HG03342 (cell line): ENCODE data around the gene VWA8.
"Not testable (repeated sequence)": the region's sequence is repeated elsewhere in the genome, so short reads cannot be mapped to it uniquely, and the experiment has no call there.

Source experiments
- ATAC-seq: cut with Tn5 transposase; IDR thresholded peaks from one replicate; pipeline ENCODE4 v1.9.1; 2021; ENCODE audit warnings: mild to moderate bottlenecking, moderate library complexity; ENCODE audit not compliant: unreplicated experiment

VWA8 gene

GRCh38 chr13:41859565-41859964 is 101.3 kb downstream of the VWA8 start:
- no peak for ATAC-seq

GRCh38 chr13:41858780-41859179 is 102.1 kb downstream of the VWA8 start:
- ATAC-seq, result no peak

- no peak for ATAC-seq
These were observed 106.2 kb downstream of the VWA8 start for GRCh38 chr13:41854758-41855157.

GRCh38 chr13:41851351-41851750 is 109.6 kb downstream of the VWA8 start:
- ATAC-seq, result no peak

- ATAC-seq, result no peak
These were observed 112.3 kb downstream of the VWA8 start for GRCh38 chr13:41848435-41849255.

- no peak for ATAC-seq
These were observed 113.7 kb downstream of the VWA8 start for GRCh38 chr13:41847216-41847615.

- ATAC-seq, result no peak
These were observed 118.8 kb downstream of the VWA8 start for GRCh38 chr13:41842036-41842620.

GRCh38 chr13:41837629-41838028 is 123.3 kb downstream of the VWA8 start:
- no peak for ATAC-seq

- no peak for ATAC-seq
These were observed 125.0 kb downstream of the VWA8 start for GRCh38 chr13:41835871-41836270.

- not testable (repeated sequence) for ATAC-seq
These were observed 126.2 kb downstream of the VWA8 start for GRCh38 chr13:41834697-41835096.

- no peak for ATAC-seq
These were observed 127.1 kb downstream of the VWA8 start for GRCh38 chr13:41833831-41834230.

- ATAC-seq, result no peak
These were observed 127.7 kb downstream of the VWA8 start for GRCh38 chr13:41833201-41833600.

- no peak for ATAC-seq
These were observed 133.2 kb downstream of the VWA8 start for GRCh38 chr13:41827507-41828213.

- ATAC-seq, result no peak
These were observed 135.2 kb downstream of the VWA8 start for GRCh38 chr13:41825691-41826090.

GRCh38 chr13:41823476-41823875 is 137.4 kb downstream of the VWA8 start:
- no peak for ATAC-seq

- no peak for ATAC-seq
These were observed 138.3 kb downstream of the VWA8 start for GRCh38 chr13:41822560-41822959.

- ATAC-seq, result no peak
These were observed 139.7 kb downstream of the VWA8 start for GRCh38 chr13:41821238-41821594.

- ATAC-seq, result no peak
These were observed 140.2 kb downstream of the VWA8 start for GRCh38 chr13:41820581-41821237.

- no peak for ATAC-seq
These were observed 144.9 kb downstream of the VWA8 start for GRCh38 chr13:41816057-41816456.

GRCh38 chr13:41813426-41813825 is 147.5 kb downstream of the VWA8 start:
- no peak for ATAC-seq

GRCh38 chr13:41812851-41813250 is 148.1 kb downstream of the VWA8 start:
- peak; percentile 73 for ATAC-seq
